Ramos (cell line): ENCODE measurements around the gene MICU2.

Experiments used
- in situ Hi-C: fragments of 300-500 bp; cut with MboI; formaldehyde crosslinking; loops from one replicate; pipeline ENCODE4 v1.14.3; 2022; ENCODE audit warnings: low sequenced_read_pairs; ENCODE audit not compliant: unreplicated experiment

The MICU2 gene

GRCh38 chr13:21549633-21550032 is 54.3 kb downstream of the MICU2 start:
- in situ Hi-C loops, result no loop called here

GRCh38 chr13:21548577-21548976 is 55.4 kb downstream of the MICU2 start:
- in situ Hi-C loops, result no loop called here

DNA sequence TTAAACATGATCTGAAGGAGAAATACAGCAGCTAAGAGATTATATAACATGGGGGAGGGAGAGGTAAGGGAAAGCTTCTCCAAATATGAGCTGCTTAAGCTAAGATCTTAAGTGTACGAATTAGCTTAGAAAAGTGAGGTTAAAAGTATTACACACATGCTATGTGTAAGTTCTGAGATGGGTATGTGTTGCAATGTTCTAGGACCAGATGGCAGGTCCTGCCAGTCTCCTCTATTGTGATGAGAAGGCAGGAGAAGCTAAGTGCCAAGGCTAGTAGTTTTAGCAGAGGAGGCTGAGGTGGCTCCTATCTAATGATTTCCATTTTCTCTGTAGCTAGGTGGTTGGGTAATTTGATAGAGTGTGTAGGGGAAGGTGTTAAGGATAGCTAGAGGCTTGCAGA is 57.6 kb downstream of the MICU2 start:
- in situ Hi-C loops, result no loop called here

DNA sequence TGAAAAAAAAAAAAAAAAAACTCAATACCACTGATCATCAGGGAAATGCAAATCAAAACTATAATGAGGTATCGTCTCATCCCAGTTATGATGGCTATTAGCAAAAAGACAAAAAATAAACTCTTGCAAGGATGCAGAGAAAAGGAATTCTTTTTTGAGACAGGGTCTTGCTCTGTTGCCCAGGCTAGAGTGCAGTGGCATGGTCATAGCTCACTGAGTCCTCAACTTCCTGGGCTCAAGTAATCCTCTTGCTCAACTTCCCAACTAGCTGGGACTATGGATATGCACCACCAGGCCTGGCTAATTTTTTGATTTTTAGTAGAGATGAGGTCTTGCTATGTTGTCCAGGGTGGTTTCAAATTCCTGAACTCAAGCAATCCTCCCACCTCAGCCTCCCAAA is 59.5 kb downstream of the MICU2 start:
- in situ Hi-C loops, result no loop called here

DNA sequence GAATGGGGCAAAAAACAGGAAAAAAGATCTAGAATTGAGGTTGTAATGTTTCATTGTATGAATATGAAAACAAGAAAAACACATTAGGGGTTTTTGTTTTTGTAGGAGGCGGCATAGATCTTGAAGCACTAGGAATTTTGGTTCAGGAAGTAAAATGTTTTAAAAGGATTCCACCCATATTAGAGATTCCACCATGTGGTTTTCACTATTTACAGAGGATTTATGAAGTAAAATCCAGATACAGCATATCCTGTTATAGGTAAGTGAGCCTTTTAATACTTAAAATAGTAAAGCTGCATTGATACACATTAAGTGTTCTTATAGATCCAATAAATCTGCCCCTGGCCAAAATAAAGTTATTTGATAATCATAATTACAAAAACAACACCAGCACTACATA is 61.4 kb downstream of the MICU2 start:
- in situ Hi-C loops, result no loop called here

DNA sequence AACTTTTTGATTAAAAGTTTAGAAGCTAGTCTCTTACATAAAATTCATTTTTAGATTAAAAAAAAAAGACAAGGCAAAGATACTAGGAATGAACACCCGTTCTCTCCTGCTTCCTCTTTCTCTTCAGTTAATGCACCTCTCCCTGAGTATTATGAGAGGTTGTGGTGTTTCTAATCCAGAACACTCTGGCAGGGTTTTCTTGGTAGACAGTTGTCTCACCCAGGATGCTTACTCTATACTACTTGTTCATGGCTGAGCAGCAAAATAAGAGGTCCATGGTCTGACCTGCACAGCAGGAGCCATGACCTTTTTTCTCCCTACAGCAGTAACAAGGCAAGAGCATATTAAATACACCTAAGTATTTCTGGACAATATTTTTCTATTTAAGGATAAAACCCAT is 62.0 kb downstream of the MICU2 start:
- in situ Hi-C loops, result no loop called here

DNA sequence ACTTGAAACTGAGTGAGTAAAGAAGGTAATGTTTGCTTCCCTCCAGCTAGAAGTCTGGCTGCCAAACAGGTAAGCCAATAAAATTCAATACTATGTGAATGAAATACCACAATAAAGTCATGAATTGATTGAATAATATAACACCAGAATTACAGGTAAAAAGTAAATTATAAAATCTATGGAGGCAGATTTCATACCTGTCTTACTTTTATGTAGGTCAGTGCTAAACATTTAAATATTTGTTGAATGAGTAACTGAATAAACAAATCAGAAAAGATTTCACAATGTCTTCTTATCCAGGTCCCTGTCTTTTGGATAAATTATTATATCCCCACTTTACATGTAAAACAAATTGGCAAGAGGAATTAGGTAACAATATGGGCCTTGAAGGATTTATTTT is 62.7 kb downstream of the MICU2 start:
- in situ Hi-C loops, result no loop called here

- in situ Hi-C loops, result no loop called here
These were observed 64.3 kb downstream of the MICU2 start for GRCh38 chr13:21539687-21540086.

DNA sequence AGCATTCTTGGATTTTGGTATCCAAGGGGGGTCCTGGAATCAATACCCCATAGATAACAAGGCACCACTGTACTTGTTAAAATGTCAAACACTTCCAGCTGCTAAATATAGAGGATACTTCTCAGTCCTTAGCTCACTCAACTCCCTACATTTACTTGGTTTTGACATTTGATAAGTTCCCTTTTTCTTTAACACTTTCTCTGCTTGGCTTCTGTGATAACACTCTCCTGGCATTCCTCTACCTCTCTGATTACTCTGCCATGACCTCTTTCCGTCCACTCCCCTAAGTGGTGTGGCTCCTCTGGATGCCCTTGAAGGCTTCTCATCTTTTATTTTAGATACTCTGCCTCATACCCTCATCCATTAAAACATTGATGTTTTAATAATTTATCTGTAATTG is 65.2 kb downstream of the MICU2 start:
- in situ Hi-C loops, result no loop called here

GRCh38 chr13:21538280-21538679 is 65.7 kb downstream of the MICU2 start:
- in situ Hi-C loops, result no loop called here

DNA sequence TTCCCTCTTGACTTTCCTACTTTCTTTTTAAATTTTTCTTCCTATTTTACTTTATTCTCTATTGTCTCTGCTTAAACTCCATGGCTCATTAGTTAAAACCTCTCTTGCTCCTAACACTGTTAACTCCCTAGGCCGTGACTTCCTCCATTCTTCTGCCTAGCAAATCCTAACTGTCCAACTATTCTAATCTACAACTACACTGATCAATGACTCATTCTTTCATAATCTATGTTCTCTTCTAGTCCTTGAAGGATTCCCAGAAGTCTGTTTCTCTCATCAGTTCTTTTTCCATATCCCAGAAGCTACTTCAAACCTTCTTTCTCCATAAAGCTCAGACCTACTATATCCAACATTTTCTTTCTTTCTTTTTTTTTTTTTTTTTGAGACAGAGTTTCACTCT is 66.9 kb downstream of the MICU2 start:
- in situ Hi-C loops, result no loop called here

- in situ Hi-C loops, result no loop called here
These were observed 69.2 kb downstream of the MICU2 start for GRCh38 chr13:21534760-21535159.

DNA sequence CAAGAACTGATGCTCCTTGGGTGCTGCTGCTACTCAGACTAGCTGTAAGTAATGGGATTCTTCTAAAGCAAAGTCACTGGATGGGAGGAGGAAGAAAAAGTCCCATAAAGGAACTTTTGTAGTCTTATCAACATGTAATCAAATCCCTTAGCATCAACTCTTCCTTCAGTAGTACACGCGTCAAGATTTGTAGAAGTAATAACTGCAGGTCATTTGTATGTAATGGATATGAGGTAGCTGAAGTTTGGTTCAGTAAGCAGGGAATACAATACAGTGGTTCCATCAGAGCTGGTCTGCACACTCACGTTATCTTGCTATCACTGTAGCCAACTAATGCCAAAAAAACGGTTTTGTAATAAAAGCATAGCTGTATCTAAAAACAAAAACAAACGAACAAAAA is 72.5 kb downstream of the MICU2 start:
- in situ Hi-C loops, result no loop called here

DNA sequence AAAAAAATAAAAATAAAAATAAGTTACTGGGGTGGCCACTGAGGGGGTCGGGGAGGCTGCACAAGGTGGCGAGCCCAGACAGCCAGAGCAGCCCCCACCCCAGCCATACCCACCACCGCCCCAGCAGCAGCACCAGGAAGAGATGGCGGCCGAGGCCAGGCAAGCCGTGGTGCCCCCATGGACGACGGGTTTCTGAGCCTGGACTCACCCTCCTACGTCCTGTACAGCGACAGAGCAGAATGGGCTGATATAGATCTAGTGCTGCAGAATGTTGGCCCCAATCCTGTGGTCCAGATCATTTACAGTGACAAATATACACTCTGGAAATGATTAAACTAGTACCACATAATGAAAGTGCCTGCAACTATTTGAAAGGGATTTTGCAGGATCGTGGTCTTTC is 73.3 kb downstream of the MICU2 start:
- in situ Hi-C loops, result no loop called here

- in situ Hi-C loops, result no loop called here
These were observed 74.7 kb downstream of the MICU2 start for GRCh38 chr13:21529146-21529893.

DNA sequence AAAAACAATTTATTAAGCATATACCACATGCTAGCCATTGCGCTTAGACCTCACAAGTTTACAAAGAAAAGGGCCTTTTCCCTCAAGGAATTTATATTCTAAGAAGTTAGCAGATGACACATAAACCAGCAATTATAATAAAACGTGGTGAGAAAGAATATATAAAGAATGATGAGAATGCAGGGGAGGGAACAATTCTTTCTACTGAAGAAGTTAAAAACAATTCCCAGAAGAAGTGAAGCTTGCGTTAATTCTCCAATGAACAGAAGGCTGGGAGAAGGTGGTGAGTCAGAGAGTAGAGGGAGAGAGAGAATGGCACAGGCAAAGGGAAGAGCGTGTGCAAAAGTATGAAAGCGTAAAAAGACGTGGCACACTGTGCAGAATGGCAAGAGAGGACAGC is 75.4 kb downstream of the MICU2 start:
- in situ Hi-C loops, result no loop called here

- in situ Hi-C loops, result no loop called here
These were observed 77.0 kb downstream of the MICU2 start for GRCh38 chr13:21526707-21527540.

GRCh38 chr13:21522847-21523246 is 81.1 kb downstream of the MICU2 start:
- in situ Hi-C loops, result no loop called here

DNA sequence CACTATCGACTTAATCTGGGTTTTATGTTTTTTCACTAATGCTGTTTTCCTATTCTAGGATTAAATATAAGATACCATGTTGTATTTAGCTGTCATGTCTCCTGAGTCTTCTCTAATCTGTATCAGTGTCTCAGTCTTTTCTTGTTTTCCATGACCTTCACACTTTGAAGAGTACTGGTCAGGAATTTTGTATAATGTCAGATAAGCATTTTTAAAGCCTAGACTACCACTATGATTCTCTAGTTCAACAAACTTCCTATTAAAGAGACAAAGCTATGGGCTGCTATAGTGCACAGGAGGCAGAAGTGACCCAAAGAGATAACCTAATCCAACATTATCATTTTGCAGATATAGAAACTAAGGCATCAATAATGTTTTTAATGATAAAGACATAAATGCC is 81.8 kb downstream of the MICU2 start:
- in situ Hi-C loops, result no loop called here

- in situ Hi-C loops, result no loop called here
These were observed 85.3 kb downstream of the MICU2 start for GRCh38 chr13:21518617-21519144.

GRCh38 chr13:21517576-21517975 is 86.4 kb downstream of the MICU2 start:
- in situ Hi-C loops, result no loop called here
